CD1c-positive myeloid dendritic cell (primary cell): ENCODE results near the gene GATA6.

Experiments used
- DNase-seq: peaks from one replicate; pipeline ENCODE4 v3.0.0-alpha.2; 2016; ENCODE audit errors: extremely low spot score

Gene GATA6

DNA sequence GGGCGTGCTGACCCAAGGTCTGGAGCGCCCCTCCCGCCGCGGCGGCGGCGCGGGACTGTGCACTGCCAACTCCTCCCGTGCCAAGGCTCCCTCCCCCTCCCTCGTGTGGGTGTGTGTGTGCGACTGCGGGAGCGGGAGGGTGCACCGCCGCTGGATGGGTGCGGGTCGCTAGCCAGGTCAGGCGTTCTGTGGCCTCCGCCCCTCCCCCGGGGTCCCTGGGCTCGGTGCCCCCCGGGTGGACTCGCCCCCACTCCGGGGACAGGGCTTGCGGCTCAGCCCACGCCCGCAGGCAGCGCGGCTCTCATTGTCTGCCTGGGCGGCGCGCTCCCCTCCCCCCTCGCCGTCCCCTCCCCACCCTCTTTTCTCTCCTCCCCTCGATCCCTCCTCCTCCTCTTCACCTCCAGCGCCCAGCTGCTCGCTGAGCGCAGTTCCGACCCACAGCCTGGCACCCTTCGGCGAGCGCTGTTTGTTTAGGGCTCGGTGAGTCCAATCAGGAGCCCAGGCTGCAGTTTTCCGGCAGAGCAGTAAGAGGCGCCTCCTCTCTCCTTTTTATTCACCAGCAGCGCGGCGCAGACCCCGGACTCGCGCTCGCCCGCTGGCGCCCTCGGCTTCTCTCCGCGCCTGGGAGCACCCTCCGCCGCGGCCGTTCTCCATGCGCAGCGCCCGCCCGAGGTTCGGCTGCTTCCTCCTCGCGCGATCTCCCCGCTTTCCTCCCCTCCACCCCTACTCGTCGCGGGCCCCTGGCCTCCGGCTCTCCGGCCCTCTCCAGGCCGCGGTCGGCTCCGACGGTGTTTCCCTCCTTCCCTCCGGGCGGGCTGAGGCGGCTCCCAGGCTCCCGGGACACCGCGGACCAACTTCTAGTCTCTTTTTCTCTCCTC is at the start of gene GATA6:
Gene GATA6 (plus strand): TSS at position 579 of the 878 bp plus-strand sequence. CDS start 1,556 bp downstream, outside the sequence.
- peak; percentile 19 for DNase-seq

GRCh38 chr18:22124970-22125369 is 44.4 kb upstream of the GATA6 start:
- DNase-seq, result no peak

- DNase-seq, result no peak
These were observed 40.4 kb upstream of the GATA6 start for GRCh38 chr18:22128954-22129353.

DNA sequence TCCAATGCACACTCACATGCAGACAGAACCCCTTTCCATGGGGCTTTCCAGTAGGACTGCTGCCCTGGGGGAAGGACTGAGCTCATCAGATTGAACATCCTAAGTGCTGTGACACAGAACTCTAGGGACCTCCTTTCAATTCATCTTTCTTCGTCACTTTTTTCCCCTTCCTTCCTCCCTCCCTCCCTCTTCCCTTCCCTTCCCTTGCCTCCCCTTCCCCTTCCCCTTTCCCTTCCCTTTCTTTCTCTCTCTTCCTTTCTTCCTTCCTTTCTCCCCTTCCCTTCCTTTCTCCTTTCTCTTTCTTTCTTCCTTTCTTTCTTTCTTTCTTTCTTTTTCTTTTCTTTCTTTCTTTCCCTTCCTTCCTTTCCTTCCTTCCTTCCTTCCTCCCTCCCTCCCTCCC is 39.6 kb upstream of the GATA6 start:
- no peak for DNase-seq

DNA sequence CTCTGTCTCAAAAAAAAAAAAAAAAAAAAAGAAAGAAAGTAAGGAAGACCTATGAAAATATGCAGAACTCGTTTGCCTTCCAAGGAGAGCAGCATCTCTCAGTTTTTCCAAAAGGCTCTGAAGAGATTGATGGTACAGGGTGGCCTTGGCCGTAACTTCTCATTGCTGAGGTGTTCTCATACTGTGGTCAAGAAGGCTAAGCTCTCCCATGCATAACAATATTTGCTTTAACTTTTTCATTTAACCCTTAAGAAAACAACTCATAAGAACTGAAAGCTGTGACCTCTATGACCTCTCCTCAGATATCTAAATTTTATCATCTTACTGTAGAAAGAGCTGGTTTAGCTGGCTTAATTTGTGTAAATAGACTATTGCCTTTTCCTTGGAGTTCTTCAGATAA is 37.1 kb upstream of the GATA6 start:
- no peak for DNase-seq

GRCh38 chr18:22132763-22133162 is 36.6 kb upstream of the GATA6 start:
- DNase-seq, result no peak

GRCh38 chr18:22136395-22136794 is 33.0 kb upstream of the GATA6 start:
- DNase-seq, result no peak

GRCh38 chr18:22141211-22141610 is 28.2 kb upstream of the GATA6 start:
- no peak for DNase-seq

DNA sequence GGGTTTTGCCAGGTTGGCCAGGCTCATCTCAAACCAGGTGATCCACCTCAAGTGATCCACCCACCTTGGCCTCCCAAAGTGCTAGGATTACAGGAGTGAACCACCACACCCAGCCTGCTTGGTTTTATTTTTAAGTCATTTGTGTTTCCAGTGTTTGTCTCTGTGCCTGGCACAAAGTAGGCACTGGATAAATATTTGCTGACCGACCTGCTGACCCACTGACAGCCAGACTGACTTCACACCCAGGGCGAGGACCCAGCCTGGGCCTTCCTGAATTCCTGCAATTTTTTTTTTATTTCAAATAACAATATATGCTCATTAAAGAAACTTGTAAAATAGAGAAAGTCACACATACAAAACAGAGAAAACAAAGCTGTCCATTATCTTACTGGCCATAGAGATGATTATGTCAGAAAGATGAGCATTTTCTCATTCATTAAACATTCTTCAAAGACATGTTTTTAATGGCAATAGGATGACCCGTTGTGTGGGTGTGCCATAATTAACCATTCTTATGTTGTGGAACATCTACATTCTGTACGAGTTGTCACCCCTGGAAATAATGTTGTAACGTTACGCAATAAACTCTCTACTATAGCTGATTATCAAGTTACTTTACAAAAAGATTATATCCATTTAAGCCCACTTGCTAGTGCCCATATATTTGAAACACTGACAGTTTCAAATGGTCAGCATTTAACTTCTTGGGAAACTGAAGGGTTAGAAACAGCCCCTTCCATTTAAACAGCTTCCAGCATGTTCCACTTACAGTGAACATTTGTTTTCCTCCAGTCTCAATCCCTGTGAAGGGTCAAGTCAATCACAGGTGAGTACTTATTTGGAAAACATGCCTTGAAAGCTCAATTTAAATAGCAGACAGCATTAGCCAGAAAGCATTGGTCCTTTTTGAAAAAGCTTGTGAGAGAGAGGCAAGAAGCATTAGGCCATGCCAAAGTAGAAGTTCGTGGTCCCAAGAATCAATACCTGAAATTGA is 25.7 kb upstream of the GATA6 start:
- no peak for DNase-seq

GRCh38 chr18:22145160-22145559 is 24.2 kb upstream of the GATA6 start:
- no peak for DNase-seq

DNA sequence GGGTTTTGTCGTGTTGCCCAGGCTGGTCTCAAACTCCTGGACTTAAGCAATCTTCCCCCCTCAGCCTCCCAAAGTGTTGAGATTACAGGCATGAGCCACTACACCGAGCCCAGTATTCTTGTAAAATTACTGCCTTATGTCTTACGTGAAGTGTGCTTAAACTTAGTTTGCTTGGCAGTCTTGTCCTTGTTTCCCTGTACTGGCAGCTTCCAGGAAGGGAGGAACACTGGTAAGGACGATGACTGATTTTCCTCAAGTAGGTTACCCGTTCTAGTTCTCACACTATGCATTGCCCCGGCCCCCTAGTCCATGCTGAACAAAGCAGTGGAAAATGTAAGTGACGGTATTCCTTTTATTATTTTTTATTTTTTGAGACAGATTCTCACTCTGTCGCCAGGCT is 19.7 kb upstream of the GATA6 start:
- no peak for DNase-seq

DNA sequence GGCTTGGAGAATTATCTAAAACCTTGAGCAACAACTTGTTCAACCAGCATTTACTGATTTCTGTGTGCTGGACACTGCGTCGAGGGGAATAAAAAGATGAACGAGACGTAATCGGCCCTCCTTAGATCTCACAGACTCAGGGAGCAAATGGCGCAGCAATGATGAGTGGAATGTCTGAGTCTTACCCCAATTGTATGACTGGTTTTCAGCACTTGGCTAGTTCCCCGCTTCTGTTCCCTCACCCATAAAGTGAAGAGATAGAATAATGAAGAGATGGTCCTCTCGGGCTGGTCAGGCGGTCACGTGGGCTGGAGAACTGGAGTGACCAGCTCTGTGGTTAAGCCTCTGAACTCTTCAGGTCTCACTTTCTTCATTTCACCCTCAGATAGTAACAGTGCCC is 17.3 kb upstream of the GATA6 start:
- DNase-seq, result no peak

- no peak for DNase-seq
These were observed 16.0 kb upstream of the GATA6 start for GRCh38 chr18:22153428-22153827.

- DNase-seq, result no peak
These were observed 13.8 kb upstream of the GATA6 start for GRCh38 chr18:22155584-22155983.

GRCh38 chr18:22159014-22159413 is 10.4 kb upstream of the GATA6 start:
- DNase-seq, result no peak

- no peak for DNase-seq
These were observed 8.3 kb upstream of the GATA6 start for GRCh38 chr18:22161090-22161489.

- DNase-seq, result no peak
These were observed 5.8 kb upstream of the GATA6 start for GRCh38 chr18:22163416-22164161.

- DNase-seq, result no peak
These were observed 4.9 kb upstream of the GATA6 start for GRCh38 chr18:22164337-22165048.

DNA sequence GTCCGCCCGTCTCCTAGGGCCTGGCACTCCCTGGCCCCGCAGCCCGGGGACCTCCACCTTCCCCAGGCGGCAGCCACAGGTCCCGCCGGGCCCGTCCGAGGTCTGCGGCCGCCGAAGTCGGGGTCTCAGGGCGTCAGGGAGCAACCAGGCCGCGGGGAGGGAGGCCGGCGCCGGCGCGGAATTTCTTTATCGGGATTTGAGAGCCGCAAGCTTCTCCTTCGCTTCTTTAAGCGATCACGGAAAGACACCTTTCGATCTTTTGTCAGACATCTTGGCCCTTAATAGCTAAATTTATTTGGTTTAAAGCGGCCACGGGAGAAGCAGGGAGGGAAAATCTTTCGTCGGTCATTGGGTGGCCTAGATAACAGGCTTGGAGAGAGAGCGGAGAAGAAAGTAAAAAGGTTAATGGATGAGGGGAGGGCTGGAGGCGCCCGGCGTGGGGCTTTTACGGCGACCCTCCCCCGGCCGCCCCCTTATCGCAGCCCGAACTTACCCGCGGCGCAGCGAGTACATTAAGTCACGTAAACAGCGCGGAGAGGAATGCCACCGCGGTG is 4.3 kb upstream of the GATA6 start:
- no peak for DNase-seq

DNA sequence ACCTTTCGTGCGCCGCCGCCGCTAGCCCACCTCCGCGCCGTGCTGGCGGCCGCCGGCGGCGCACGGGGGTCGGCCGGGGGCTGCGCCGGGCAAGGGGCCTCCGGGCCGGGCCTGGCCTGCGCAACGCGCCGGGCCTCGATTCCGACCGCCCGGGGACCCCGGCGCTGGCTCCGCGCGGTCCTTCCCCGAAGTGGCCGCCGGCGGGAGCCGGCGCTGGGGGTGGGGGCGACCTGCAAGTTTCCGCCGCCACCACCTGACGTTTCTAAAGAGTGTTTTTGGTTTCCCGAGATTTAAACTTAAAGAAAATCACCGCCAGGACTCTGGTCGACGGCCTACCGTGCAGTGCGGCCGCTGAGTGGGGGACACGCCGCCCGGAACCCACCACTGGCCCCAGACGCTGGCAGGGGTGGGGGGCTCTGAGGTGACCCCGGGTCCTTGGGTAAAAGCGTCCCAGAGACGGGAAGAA is 3.8 kb upstream of the GATA6 start:
- no peak for DNase-seq
